ENCODE data around the gene ATP4B.

GRCh38 chr13:113659337-113659736 is 1.3 kb upstream of the ATP4B start:
- TF ChIP-seq CTCF (IDR thresholded peaks at IDR 0.05; ENCODE audit: poor library complexity): no peak
- TF ChIP-seq EZH2phosphoT487 (IDR thresholded peaks at IDR 0.05; ENCODE audit: low read depth, severe bottlenecking, unreplicated experiment): no peak
